Type B pancreatic cell (in vitro differentiated cells): ENCODE data around the gene CHRNB4. TPM values are rescaled to one million over a fixed set of nuclear protein-coding genes. Genes with fewer than 3 reads are reported as not detected.

ENCODE experiments used
- DNase-seq: peaks from one replicate; pipeline ENCODE4 v3.0.0; 2021; ENCODE audit warnings: mixed read lengths; ENCODE audit not compliant: unreplicated experiment; ENCODE audit errors: extremely low spot score
- H3K27ac Mint-ChIP-seq: 2 replicates; pipeline ENCODE4 v1.8.0; 2021; ENCODE audit warnings: mild to moderate bottlenecking, mixed read lengths
- H3K27me3 Mint-ChIP-seq: 2 replicates; pipeline ENCODE4 v1.8.0; 2021; ENCODE audit warnings: mixed read lengths
- H3K36me3 Mint-ChIP-seq: 2 replicates; pipeline ENCODE4 v1.8.0; 2021; ENCODE audit warnings: mixed read lengths
- H3K4me1 Mint-ChIP-seq: one replicate; pipeline ENCODE4 v1.8.0; 2021; ENCODE audit warnings: mixed read lengths; ENCODE audit not compliant: unreplicated experiment
- H3K4me3 Mint-ChIP-seq: 2 replicates; pipeline ENCODE4 v1.8.0; 2021; ENCODE audit warnings: mild to moderate bottlenecking, mixed read lengths
- H3K9me3 Mint-ChIP-seq: 2 replicates; pipeline ENCODE4 v1.8.0; 2021; ENCODE audit warnings: mixed read lengths
- CTCF ChIP-seq: fragments of 200-600 bp; sonication (generic); conservative IDR thresholded peaks from 2 replicates; pipeline ENCODE4 v1.5.0; 2021; ENCODE audit warnings: antibody characterized with exemption, mild to moderate bottlenecking
- total RNA-seq: library from RNA; stranded (reverse); gene quantifications from 2 replicates; pipeline ENCODE4 v1.2.1, GENCODE V29; 2021; ENCODE audit warnings: low replicate concordance

The CHRNB4 gene
- total RNA-seq, 1 donor from 2014 or later, result 3.8 TPM

DNA sequence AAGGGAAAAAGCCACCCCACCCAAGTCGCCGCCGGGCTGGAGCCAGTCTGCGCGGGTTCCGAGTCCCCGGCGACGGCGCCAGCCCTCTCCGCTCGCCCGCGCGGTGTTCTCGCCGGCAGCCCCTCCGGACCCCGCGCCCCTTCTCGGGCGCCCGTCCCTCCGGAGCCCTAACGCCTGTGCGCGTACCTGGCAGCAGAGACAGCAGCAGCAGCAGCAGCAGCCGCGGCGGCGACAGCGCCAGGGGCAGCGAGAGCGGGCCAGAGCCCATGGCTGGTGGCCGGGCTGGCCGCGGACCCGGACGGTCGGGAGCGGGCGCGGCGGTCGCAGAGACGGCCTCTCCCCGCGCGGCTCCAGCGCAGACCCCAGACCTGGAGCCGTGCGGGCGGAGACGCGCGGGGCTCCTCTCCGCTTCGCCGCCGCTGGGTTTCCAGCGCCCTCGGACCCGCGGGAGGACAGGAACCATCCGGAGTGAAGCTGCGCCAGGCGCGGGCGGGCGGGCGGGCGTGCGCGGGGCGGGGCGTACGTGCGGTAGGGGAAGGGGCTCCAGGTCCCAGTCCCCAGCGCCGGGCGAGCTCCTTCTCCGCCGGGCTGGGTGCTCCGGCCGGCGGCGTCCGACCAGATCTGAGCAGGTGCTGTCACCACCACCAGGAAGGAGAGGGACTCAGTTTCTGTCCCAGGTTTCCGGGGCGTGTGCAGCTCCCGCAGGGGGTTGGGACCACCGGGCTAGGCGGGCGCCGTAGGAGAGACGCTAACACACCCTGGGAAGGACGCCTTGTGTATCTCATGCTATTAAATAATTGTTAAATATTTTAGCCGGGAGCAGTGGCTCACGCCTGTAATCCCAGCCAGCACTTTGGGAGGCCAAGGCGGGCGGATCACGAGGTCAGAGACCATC is 20.2 kb downstream of the CHRNB4 start, which contains the start of gene CHRNA3:
Gene CHRNA3, minus strand, starts transcription at position 470 of the 895 bp plus-strand sequence. Its CDS starts 202 bp downstream, at position 268.
- H3K27me3 Mint-ChIP-seq, result peaks cover 66% of the 10 kb centered on the region
- no peak within 1 kb of the TSS for H3K27ac Mint-ChIP-seq
- H3K36me3 Mint-ChIP-seq, result peaks cover 4% of the 10 kb centered on the region
- peaks cover 13% of the 10 kb centered on the region for H3K4me1 Mint-ChIP-seq
- H3K4me3 Mint-ChIP-seq, result peak within 1 kb of the TSS; percentile 81
- H3K9me3 Mint-ChIP-seq, result no peaks in the 10 kb centered on the region
- no peak for DNase-seq
- TF ChIP-seq CTCF, result no peak

- H3K9me3 Mint-ChIP-seq, result no peaks in the 10 kb centered on the region
- no peak for DNase-seq
- peaks cover 4% of the 10 kb centered on the region for H3K36me3 Mint-ChIP-seq
- peak overlapping the region; percentile 81 for H3K4me3 Mint-ChIP-seq
- TF ChIP-seq CTCF, result peak; percentile 57
- H3K27ac Mint-ChIP-seq, result no peak overlapping the region
- peaks cover 13% of the 10 kb centered on the region for H3K4me1 Mint-ChIP-seq
- peaks cover 61% of the 10 kb centered on the region for H3K27me3 Mint-ChIP-seq
Measured at GRCh38 chr15:78620021-78620526, 20.9 kb downstream of the CHRNB4 start.

DNA sequence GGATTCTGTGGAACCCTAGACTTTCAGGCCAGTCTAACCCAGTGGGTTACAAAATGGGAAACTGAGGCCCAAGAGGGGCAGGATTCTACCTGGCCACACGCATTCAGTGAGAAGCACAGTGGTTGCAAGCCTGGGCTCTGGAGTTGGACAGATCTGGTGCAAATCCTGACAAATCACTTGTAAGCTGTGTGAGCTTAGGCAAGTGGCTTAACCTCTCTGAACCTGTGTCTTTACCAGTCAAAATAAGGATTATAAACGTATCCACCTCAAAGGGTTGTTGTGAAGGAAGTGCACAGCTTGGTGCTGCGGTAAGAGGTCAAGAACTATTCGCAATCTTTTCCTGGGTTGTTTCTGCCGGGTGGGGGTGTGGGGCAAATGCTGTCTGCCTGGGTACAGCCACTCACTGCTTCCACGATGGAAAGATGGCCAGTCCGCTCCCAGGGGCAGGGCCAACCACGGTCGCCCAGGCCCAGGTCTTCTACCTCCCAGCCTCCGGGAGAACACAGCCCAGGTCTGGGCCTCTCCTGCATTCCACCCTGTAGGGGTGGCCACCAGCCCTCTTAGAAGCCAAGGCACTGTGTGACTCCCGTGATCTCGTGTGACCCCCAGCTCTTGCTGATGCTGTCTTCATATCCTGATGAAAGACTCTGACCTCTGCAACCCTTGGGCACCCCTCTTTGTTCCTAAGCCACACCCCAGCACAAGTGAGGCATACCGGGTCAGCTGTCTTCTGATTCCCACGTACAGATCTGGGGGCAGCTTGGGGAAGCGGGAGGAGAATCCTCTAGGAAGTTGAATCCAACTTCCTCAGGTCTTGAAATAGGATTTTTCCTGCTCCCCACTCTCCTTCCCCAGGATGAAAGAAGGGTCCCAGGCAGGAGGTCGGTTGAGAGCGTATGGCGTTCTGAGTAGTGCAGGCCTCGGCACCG is 21.7 kb downstream of the CHRNB4 start:
- Mint-ChIP-seq H3K4me1 (peaks cover 13% of the 10 kb centered on the region), H3K4me3 (peak overlapping the region; percentile 83), H3K9me3 (no peaks in the 10 kb centered on the region), H3K36me3 (peaks cover 4% of the 10 kb centered on the region), H3K27ac (peak overlapping the region; percentile 85), H3K27me3 (peaks cover 54% of the 10 kb centered on the region)
- TF ChIP-seq CTCF, result no peak
- no peak for DNase-seq

DNA sequence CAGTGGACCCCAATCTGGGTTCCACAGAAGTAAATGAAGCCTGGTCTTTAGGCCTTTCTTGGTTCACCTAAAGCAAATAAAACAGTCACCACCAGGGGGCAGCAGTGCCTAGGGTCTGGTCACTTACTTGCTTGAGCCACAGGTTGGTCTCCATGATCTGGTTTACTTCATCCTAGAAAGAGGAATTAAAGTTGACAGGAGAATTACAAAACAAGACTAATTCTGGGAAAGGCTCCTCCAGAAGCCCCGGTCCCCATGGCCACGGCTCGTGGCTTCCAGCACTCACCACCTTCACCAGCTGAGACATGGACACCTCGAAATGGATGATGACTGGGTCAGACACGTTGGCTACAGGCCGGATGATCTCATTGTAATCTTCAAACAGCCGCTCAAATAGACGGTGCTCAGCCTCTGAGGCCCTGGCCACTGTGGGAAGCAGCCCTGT is 22.5 kb downstream of the CHRNB4 start:
- peak; percentile 91 for DNase-seq
- Mint-ChIP-seq H3K4me3 (peak overlapping the region; percentile 83), H3K27me3 (peaks cover 51% of the 10 kb centered on the region), H3K9me3 (no peaks in the 10 kb centered on the region), H3K36me3 (peaks cover 4% of the 10 kb centered on the region), H3K4me1 (peaks cover 13% of the 10 kb centered on the region), H3K27ac (peak overlapping the region; percentile 85)
- TF ChIP-seq CTCF, result peak; percentile 93

- H3K27me3 Mint-ChIP-seq, result peaks cover 47% of the 10 kb centered on the region
- no peak for TF ChIP-seq CTCF
- H3K4me1 Mint-ChIP-seq, result peaks cover 13% of the 10 kb centered on the region
- H3K4me3 Mint-ChIP-seq, result no peak overlapping the region
- DNase-seq, result no peak
- no peaks in the 10 kb centered on the region for H3K9me3 Mint-ChIP-seq
- H3K27ac Mint-ChIP-seq, result peak overlapping the region; percentile 85
- peaks cover 4% of the 10 kb centered on the region for H3K36me3 Mint-ChIP-seq
Measured at GRCh38 chr15:78618064-78618463, 22.9 kb downstream of the CHRNB4 start.
